ENCODE data around the gene SMPD3. TPM values are rescaled to one million over a fixed set of nuclear protein-coding genes. Genes with fewer than 3 reads are reported as not detected.

The SMPD3 gene
- total and polyA plus RNA-seq, 2 experiments from 2014 or later, result 0.57 to 0.83 TPM

DNA sequence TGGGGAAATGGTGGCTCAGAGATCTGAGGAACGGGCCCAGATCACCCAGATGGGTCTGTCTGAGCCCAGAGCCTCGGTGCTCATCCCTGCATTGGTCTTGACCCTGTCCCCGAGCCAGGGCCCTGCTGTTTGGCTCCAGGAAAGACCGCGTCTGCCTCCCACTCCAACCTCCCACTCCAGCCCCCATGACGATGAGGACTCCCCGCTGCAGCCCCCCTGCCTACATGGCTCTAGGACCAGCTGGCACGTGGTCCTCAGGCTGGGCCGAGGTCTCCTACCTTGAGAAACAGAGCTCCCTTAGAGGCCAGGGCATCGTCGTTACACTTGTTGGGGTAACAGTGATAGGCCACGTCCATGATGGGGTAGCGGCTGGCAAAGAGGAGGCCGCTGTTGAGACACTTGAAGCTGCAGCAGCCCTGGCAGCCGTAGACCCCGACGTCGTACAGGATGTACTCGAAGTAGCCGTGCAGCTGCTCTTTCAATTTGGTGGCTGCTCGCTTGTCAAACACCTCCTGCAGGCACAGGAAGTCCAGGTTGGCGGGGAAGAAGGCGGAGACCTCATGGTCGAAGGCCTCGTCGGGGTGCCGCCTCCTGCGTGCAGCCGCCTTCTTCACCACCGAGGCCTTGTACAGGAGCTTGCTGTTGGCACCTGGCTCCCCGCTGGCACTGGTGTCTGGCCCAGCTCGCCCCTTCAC is 77.6 kb downstream of the SMPD3 start (continued):
- TF ChIP-seq EZH2 (IDR thresholded peaks at IDR 0.05; ENCODE audit: low read depth, unreplicated experiment), result no peak
- TF ChIP-seq STAT1 (IDR thresholded peaks at IDR 0.05; ENCODE audit: unreplicated experiment), result no peak
- TF ChIP-seq ZNF331 (CRISPR knock-in tag; IDR thresholded peaks at IDR 0.05; ENCODE audit: low read depth), result no peak
- TF ChIP-seq, protein P1, sequence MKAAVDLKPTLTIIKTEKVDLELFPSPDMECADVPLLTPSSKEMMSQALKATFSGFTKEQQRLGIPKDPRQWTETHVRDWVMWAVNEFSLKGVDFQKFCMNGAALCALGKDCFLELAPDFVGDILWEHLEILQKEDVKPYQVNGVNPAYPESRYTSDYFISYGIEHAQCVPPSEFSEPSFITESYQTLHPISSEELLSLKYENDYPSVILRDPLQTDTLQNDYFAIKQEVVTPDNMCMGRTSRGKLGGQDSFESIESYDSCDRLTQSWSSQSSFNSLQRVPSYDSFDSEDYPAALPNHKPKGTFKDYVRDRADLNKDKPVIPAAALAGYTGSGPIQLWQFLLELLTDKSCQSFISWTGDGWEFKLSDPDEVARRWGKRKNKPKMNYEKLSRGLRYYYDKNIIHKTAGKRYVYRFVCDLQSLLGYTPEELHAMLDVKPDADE (IDR thresholded peaks at IDR 0.05), result no peak
- no peak for TF ChIP-seq CREB1 (CRISPR knock-in tag; IDR thresholded peaks at IDR 0.05; ENCODE audit: low read depth)

DNA sequence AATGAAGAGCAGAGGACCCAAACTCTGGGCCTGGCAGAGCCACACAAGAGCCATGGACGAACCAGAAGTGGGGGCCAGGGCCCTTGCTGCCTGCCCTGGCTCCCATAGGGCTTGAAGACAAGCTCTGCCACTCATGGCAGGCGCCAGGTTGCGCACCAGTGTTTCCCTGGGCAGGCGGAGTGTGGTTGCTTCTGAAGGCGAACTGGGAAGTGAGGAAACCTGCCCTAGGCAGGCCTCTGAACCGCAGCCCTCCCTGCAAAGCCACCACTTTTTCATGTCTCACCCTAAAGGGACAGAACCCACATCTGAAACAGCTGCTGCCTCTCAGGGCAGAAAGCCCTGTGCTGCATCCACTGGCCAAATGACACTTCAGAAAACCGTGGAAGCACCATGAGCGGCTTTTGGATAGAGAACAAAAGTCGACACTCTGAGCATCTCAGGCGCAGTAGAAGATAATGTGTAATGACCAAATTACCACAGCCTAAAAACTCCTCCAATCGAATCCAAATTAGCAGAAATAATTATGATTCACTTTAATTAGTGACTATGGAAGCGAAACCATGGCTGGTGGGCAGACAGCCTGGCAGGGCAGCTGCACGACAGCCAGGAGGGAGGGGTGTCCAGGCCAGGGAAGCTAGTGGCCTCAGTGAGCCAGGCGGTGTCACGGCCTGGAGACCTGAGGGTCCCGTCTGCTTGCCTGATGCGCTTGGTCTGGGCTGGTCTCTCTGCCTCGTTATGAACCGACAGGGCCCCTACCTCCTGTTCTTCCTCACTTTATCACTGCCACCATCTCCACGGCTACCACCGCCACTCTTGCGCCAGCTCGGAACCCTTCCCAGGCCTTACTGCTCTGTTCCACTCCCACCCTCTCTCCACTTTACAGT is 78.4 kb downstream of the SMPD3 start:
- Histone ChIP-seq H3K4me2 (no peak overlapping the region), H4K20me1 (replicated peaks; ENCODE audit: insufficient read depth) (no peaks in the 10 kb centered on the region), H2AFZ (no peak overlapping the region), H3K27ac (ENCODE audit: low read depth) (no peak overlapping the region), H3K36me3 (ENCODE audit: insufficient read depth) (no peaks in the 10 kb centered on the region), H3K9me2 (ENCODE audit: insufficient read depth) (no peaks in the 10 kb centered on the region), H3K4me3 (no peak overlapping the region), H3K79me2 (replicated peaks; ENCODE audit: insufficient read depth) (no peaks in the 10 kb centered on the region), H3K4me1 (ENCODE audit: insufficient read depth) (no peaks in the 10 kb centered on the region), H3F3A (replicated peaks; ENCODE audit: low read depth) (no peaks in the 10 kb centered on the region), H3K27me3 (ENCODE audit: insufficient read depth) (no peaks in the 10 kb centered on the region)
- Mint-ChIP-seq H3K36me3 (ENCODE audit: low read depth) (no peaks in the 10 kb centered on the region), H3K27ac (no peak overlapping the region), H3K27me3 (ENCODE audit: insufficient read depth, low read depth, poor library complexity) (peaks cover 21% of the 10 kb centered on the region), H3K4me1 (peaks cover 29% of the 10 kb centered on the region), H3K4me3 (no peak overlapping the region), H3K9me3 (no peaks in the 10 kb centered on the region)
- no peak for DNase-seq (ENCODE audit: low spot score)
- ATAC-seq, result no peak
- no peak for TF ChIP-seq POLR2AphosphoS5 (IDR thresholded peaks at IDR 0.05; ENCODE audit: low read depth)
- TF ChIP-seq, protein P2, sequence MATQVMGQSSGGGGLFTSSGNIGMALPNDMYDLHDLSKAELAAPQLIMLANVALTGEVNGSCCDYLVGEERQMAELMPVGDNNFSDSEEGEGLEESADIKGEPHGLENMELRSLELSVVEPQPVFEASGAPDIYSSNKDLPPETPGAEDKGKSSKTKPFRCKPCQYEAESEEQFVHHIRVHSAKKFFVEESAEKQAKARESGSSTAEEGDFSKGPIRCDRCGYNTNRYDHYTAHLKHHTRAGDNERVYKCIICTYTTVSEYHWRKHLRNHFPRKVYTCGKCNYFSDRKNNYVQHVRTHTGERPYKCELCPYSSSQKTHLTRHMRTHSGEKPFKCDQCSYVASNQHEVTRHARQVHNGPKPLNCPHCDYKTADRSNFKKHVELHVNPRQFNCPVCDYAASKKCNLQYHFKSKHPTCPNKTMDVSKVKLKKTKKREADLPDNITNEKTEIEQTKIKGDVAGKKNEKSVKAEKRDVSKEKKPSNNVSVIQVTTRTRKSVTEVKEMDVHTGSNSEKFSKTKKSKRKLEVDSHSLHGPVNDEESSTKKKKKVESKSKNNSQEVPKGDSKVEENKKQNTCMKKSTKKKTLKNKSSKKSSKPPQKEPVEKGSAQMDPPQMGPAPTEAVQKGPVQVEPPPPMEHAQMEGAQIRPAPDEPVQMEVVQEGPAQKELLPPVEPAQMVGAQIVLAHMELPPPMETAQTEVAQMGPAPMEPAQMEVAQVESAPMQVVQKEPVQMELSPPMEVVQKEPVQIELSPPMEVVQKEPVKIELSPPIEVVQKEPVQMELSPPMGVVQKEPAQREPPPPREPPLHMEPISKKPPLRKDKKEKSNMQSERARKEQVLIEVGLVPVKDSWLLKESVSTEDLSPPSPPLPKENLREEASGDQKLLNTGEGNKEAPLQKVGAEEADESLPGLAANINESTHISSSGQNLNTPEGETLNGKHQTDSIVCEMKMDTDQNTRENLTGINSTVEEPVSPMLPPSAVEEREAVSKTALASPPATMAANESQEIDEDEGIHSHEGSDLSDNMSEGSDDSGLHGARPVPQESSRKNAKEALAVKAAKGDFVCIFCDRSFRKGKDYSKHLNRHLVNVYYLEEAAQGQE (IDR thresholded peaks at IDR 0.05; ENCODE audit: unreplicated experiment), result no peak
- TF ChIP-seq, protein P1 (IDR thresholded peaks at IDR 0.05), result no peak
- no peak for TF ChIP-seq NANOG (IDR thresholded peaks at IDR 0.05; ENCODE audit: borderline replicate concordance)
- no peak for TF ChIP-seq EZH2phosphoT487 (IDR thresholded peaks at IDR 0.05; ENCODE audit: unreplicated experiment)
- no peak for TF ChIP-seq STAT1 (IDR thresholded peaks at IDR 0.05; ENCODE audit: unreplicated experiment)
- no peak for TF ChIP-seq ZNF114 (CRISPR knock-in tag; IDR thresholded peaks at IDR 0.05)
- no peak for TF ChIP-seq ZNF331 (CRISPR knock-in tag; IDR thresholded peaks at IDR 0.05; ENCODE audit: low read depth)
- TF ChIP-seq JUNB (IDR thresholded peaks at IDR 0.05; ENCODE audit: unreplicated experiment), result no peak
- TF ChIP-seq, protein P3, sequence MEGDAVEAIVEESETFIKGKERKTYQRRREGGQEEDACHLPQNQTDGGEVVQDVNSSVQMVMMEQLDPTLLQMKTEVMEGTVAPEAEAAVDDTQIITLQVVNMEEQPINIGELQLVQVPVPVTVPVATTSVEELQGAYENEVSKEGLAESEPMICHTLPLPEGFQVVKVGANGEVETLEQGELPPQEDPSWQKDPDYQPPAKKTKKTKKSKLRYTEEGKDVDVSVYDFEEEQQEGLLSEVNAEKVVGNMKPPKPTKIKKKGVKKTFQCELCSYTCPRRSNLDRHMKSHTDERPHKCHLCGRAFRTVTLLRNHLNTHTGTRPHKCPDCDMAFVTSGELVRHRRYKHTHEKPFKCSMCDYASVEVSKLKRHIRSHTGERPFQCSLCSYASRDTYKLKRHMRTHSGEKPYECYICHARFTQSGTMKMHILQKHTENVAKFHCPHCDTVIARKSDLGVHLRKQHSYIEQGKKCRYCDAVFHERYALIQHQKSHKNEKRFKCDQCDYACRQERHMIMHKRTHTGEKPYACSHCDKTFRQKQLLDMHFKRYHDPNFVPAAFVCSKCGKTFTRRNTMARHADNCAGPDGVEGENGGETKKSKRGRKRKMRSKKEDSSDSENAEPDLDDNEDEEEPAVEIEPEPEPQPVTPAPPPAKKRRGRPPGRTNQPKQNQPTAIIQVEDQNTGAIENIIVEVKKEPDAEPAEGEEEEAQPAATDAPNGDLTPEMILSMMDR (conservative IDR thresholded peaks at IDR 0.05; ENCODE audit: low read depth in 2 of 2), result no peak
- TF ChIP-seq CREB1 (CRISPR knock-in tag; IDR thresholded peaks at IDR 0.05; ENCODE audit: low read depth), result no peak
